SH-SY5Y (cell line): Measurements from ENCODE around the gene GTF2IRD1.

ENCODE experiments used
- GATA2 ChIP-seq: IDR thresholded peaks from 2 replicates; pipeline ENCODE4 v1.6.1; 2011; ENCODE audit warnings: mild to moderate bottlenecking, low read depth, low read length
- GATA3 ChIP-seq: IDR thresholded peaks from 2 replicates; pipeline ENCODE4 v1.6.1; 2011; ENCODE audit warnings: low read depth, mild to moderate bottlenecking, low read length, moderate library complexity

DNA sequence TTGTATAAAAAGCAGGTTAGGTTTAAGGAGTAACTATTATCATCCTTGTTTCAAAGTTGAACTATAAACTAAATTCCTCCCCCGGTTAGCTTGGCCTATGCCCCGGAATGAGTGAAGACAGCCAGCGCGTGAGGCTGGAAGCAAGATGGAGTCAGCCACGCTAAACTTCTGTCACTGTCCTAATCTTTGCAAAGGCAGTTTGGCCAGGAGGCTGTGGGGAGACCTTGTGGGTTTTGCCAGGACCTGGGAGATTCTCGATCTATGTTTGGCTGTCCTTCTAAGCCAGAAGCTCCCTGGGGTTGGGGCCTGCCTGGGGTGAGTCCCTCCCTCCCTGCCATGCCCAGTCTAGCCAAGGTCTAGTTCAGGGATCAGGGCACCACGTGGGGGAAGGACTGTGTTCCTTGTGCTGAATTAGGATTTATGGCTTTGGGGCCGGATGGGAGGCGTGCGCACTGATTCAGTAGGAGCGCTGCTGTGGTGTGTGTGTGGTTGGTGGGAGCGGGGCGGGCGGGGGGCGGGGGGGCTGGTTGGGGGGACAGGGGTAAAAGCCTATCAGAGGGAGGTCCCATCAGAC, 871 bp upstream of the GTF2IRD1 start:
- TF ChIP-seq GATA2 = no peak
- TF ChIP-seq GATA3 = no peak
